ENCODE data around the gene EMID1.
A peak's percentile ranks its signal among the peaks of the same experiment; 100 is the strongest.

EMID1 gene

DNA sequence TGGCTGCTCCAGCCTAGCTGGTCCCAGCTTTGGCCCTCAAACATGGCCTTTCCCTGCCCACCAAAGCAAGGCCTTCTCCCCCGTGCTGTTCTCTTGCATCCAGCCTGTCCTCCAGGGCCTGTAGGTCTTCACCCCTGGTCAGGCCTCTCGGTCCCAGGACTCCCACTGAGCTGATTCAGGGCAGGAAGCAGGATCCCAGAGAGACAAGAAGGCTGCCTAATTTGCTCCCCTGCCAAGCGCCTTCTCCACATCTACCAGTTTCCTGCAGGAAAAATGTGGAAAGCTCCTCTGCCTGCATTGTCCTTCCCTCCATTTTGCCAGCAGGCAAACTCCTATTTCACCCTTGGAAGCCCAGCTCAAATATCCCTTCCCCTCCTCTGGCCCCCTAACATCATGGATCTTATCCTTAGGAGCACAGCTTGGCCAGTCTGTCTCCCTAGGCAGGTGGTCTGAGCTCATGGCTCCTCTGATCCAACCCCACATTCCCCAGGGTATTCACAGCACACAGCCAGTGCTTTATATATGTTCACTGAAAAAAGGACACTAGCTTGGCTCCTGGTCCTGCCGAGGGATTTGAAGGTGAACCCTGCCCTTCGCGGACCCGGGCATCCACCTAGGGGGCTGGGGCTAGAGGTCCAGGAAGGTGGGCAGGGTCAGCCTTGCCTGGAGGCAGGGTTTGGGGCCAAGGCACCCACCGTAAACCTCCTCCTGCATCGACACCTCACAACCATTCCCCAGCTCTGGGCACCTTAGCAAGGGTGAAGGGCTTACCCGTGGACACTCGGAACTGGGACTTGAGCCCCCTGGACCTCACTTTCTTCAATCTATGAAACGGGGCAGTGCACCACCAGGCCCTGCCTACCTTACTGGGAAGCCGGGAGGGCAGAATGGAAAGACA lies 61.1 kb downstream of the EMID1 start:
- no peaks in the 10 kb centered on the region for H3K27me3 ChIP-seq (ENCODE audit: insufficient read depth, low read length, poor library complexity)
- H3K36me3 ChIP-seq (ENCODE audit: insufficient read depth, low read length): peaks cover 66% of the 10 kb centered on the region
- TF ChIP-seq EZH2 (IDR thresholded peaks at IDR 0.05; ENCODE audit: borderline replicate concordance, low read depth, low read length, severe bottlenecking): no peak
- TF ChIP-seq, protein P1, sequence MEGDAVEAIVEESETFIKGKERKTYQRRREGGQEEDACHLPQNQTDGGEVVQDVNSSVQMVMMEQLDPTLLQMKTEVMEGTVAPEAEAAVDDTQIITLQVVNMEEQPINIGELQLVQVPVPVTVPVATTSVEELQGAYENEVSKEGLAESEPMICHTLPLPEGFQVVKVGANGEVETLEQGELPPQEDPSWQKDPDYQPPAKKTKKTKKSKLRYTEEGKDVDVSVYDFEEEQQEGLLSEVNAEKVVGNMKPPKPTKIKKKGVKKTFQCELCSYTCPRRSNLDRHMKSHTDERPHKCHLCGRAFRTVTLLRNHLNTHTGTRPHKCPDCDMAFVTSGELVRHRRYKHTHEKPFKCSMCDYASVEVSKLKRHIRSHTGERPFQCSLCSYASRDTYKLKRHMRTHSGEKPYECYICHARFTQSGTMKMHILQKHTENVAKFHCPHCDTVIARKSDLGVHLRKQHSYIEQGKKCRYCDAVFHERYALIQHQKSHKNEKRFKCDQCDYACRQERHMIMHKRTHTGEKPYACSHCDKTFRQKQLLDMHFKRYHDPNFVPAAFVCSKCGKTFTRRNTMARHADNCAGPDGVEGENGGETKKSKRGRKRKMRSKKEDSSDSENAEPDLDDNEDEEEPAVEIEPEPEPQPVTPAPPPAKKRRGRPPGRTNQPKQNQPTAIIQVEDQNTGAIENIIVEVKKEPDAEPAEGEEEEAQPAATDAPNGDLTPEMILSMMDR (IDR thresholded peaks at IDR 0.05; ENCODE audit: borderline replicate concordance, extremely low read depth, low read length, poor library complexity, severe bottlenecking): no peak
- DNase-seq (no peak), ATAC-seq (ENCODE audit: insufficient read depth, low read depth) (no peak)
- H3K27ac ChIP-seq (ENCODE audit: low read length): peak overlapping the region; percentile 100
- H3K79me2 ChIP-seq (ENCODE audit: insufficient read depth, low read length): peaks cover 67% of the 10 kb centered on the region
- peak overlapping the region; percentile 94 for H2AFZ ChIP-seq (ENCODE audit: low read depth, low read length)
- H3K4me3 ChIP-seq (ENCODE audit: low read depth in 1 of 2, low read length in 2 of 2): peak overlapping the region; percentile 67 to 86; a peak in 3 of 4 replicates
- no peaks in the 10 kb centered on the region for H3K9me3 ChIP-seq (ENCODE audit: insufficient read depth, low read length, severe bottlenecking)
- H3K9ac ChIP-seq (ENCODE audit: low read depth, low read length): peak overlapping the region; percentile 97
- H3K4me1 ChIP-seq (ENCODE audit: insufficient read depth, low read length): peaks cover 44% of the 10 kb centered on the region
- peak overlapping the region; percentile 74 for H3K4me2 ChIP-seq (ENCODE audit: insufficient read depth, low read length)
- peaks cover 43% of the 10 kb centered on the region for H4K20me1 ChIP-seq (ENCODE audit: insufficient read depth, low read length)

DNA sequence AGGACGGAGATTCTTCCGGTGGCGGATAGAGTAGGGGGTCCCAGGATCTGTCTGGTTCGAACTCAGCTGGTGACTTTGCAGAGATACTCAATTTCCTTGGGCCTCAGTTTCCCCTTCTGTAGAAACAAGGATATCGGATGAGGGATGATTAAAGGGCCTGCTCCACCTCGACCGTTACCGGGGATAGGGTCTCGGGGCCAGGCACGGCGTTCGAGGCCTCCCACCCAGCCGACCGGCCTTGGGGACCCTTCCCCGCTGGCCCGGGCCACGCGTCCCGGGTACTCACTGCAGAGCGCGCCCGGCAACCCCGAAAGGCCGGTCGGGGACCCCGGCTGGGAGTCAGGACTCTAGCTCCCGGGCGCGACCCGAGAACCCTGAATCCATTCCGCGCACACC lies 61.8 kb downstream of the EMID1 start:
- ATAC-seq (ENCODE audit: insufficient read depth, low read depth) (no peak; the same call in 2 of the 3 replicates), DNase-seq (no peak)
- Histone ChIP-seq H3K9me3 (ENCODE audit: insufficient read depth, low read length, severe bottlenecking) (no peaks in the 10 kb centered on the region), H3K36me3 (ENCODE audit: insufficient read depth, low read length) (peaks cover 73% of the 10 kb centered on the region), H3K27me3 (ENCODE audit: insufficient read depth, low read length, poor library complexity) (no peaks in the 10 kb centered on the region), H2AFZ (ENCODE audit: low read depth, low read length) (peak overlapping the region; percentile 94), H3K79me2 (ENCODE audit: insufficient read depth, low read length) (peaks cover 74% of the 10 kb centered on the region), H3K27ac (ENCODE audit: low read length) (peak overlapping the region; percentile 100), H3K9ac (ENCODE audit: low read depth, low read length) (peak overlapping the region; percentile 97), H3K4me3 (ENCODE audit: low read depth in 1 of 2, low read length in 2 of 2) (peak overlapping the region; percentile 67 to 86; a peak in 3 of 4 replicates), H3K4me1 (ENCODE audit: insufficient read depth, low read length) (peaks cover 51% of the 10 kb centered on the region), H4K20me1 (ENCODE audit: insufficient read depth, low read length) (peaks cover 50% of the 10 kb centered on the region), H3K4me2 (ENCODE audit: insufficient read depth, low read length) (peak overlapping the region; percentile 74)
- TF ChIP-seq EZH2 (IDR thresholded peaks at IDR 0.05; ENCODE audit: borderline replicate concordance, low read depth, low read length, severe bottlenecking): no peak
- TF ChIP-seq, protein P1 (IDR thresholded peaks at IDR 0.05; ENCODE audit: borderline replicate concordance, extremely low read depth, low read length, poor library complexity, severe bottlenecking): no peak

DNA sequence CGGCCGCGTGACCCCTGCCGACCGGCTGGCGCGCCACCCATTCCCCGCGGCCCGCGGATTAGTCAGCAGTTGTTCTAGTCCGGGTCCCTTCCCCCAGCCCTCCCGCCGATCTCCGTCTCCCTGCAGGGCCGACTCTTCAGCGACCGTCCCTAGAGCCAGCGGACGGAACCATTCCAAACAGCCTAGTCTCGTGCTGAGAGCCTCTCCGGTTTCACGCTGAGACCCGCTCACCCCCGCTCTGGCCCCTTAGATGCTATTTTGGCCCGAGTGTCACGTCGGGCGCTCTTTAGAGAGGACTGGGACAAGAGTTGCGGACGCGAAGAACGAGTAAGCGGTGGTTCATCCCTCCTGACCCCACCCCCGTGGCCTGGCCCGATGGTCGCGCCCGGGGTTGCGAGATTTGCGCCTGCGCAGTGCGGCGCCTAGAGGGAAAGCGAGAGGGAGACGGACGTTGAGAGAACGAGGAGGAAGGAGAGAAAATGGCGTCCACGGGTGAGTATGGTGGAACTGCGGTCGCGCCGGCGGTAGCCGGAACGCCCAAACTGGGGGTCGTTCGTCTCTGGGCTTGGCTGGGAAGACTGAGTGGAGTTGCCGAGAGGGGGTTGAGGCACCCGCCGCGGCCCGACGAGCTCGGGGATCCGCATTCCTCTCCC lies 62.3 kb downstream of the EMID1 start, which contains the start of the genes EWSR1 and RHBDD3:
EWSR1 (plus strand) TSS at position 411 of the 653 bp plus-strand sequence; CDS start at position 480, 69 bp downstream.
RHBDD3 (minus strand) TSS at position 124 of the 653 bp plus-strand sequence. CDS start 2,355 bp downstream, outside the sequence.
- Histone ChIP-seq H2AFZ (ENCODE audit: low read depth, low read length) (peak within 1 kb of the TSS; percentile 94), H3K4me1 (ENCODE audit: insufficient read depth, low read length) (peaks cover 56% of the 10 kb centered on the region), H3K4me3 (ENCODE audit: low read depth in 1 of 2, low read length in 2 of 2) (peak within 1 kb of the TSS; percentile 67 to 86), H3K36me3 (ENCODE audit: insufficient read depth, low read length) (peaks cover 78% of the 10 kb centered on the region), H3K9me3 (ENCODE audit: insufficient read depth, low read length, severe bottlenecking) (no peaks in the 10 kb centered on the region), H4K20me1 (ENCODE audit: insufficient read depth, low read length) (peaks cover 55% of the 10 kb centered on the region), H3K27ac (ENCODE audit: low read length) (peak within 1 kb of the TSS; percentile 100), H3K9ac (ENCODE audit: low read depth, low read length) (peak within 1 kb of the TSS; percentile 97), H3K79me2 (ENCODE audit: insufficient read depth, low read length) (peaks cover 79% of the 10 kb centered on the region), H3K4me2 (ENCODE audit: insufficient read depth, low read length) (peak within 1 kb of the TSS; percentile 74), H3K27me3 (ENCODE audit: insufficient read depth, low read length, poor library complexity) (no peaks in the 10 kb centered on the region)
- peak; percentile 90 for ATAC-seq (ENCODE audit: insufficient read depth, low read depth)
- DNase-seq: peak; percentile 96
- TF ChIP-seq EZH2 (IDR thresholded peaks at IDR 0.05; ENCODE audit: borderline replicate concordance, low read depth, low read length, severe bottlenecking): no peak
- TF ChIP-seq, protein P1 (IDR thresholded peaks at IDR 0.05; ENCODE audit: borderline replicate concordance, extremely low read depth, low read length, poor library complexity, severe bottlenecking): peak; percentile 2

Measured in DND-41 (cell line).